ENCODE results near the gene C2orf81.
"Not testable (repeated sequence)": the region's sequence is repeated elsewhere in the genome, so short reads cannot be mapped to it uniquely, and the experiment has no call there.

Gene C2orf81

GRCh38 chr2:74425523-74425922, 4.1 kb upstream of the C2orf81 start:
- H3K9me3 ChIP-seq = no peaks in the 10 kb centered on the region
- DNase-seq = no peak
- H3K27ac ChIP-seq = no peak overlapping the region
- TF ChIP-seq CTCF (IDR thresholded peaks at IDR 0.05) = no peak
- H3K36me3 ChIP-seq = peaks cover 9 to 56% (median 44%) of the 10 kb centered on the region in 3 donors
- intact Hi-C loops (cut with DNase I; ENCODE audit: low total_unique reads) = no loop called here
- no peak overlapping the region for H3K4me3 ChIP-seq
- H3K4me1 ChIP-seq = peaks cover 0 to 8% (median 4%) of the 10 kb centered on the region in 4 donors
- no peaks in the 10 kb centered on the region for H3K27me3 ChIP-seq

GRCh38 chr2:74424995-74425406, 3.6 kb upstream of the C2orf81 start:
- no peaks in the 10 kb centered on the region for H3K27me3 ChIP-seq
- H3K9me3 ChIP-seq = no peaks in the 10 kb centered on the region
- intact Hi-C loops (cut with DNase I; ENCODE audit: low total_unique reads) = no loop called here
- peaks cover 5 to 50% (median 39%) of the 10 kb centered on the region in 3 donors for H3K36me3 ChIP-seq
- TF ChIP-seq CTCF (IDR thresholded peaks at IDR 0.05) = no peak
- H3K27ac ChIP-seq = no peak overlapping the region
- H3K4me1 ChIP-seq = peaks cover 0 to 8% (median 4%) of the 10 kb centered on the region in 4 donors
- H3K4me3 ChIP-seq = no peak overlapping the region
- no peak for DNase-seq

GRCh38 chr2:74424139-74424992, 2.9 kb upstream of the C2orf81 start:
- no peak overlapping the region for H3K27ac ChIP-seq
- no peaks in the 10 kb centered on the region for H3K9me3 ChIP-seq
- intact Hi-C loops (cut with DNase I; ENCODE audit: low total_unique reads) = no loop called here
- peaks cover 0 to 8% (median 4%) of the 10 kb centered on the region in 4 donors for H3K4me1 ChIP-seq
- DNase-seq = no peak
- TF ChIP-seq CTCF (IDR thresholded peaks at IDR 0.05) = no peak
- no peak overlapping the region for H3K4me3 ChIP-seq
- no peaks in the 10 kb centered on the region for H3K27me3 ChIP-seq
- peaks cover under 1 to 44% (median 33%) of the 10 kb centered on the region in 3 donors for H3K36me3 ChIP-seq

- no peak overlapping the region for H3K27ac ChIP-seq
- DNase-seq = no peak
- no peak overlapping the region for H3K4me3 ChIP-seq
- H3K9me3 ChIP-seq = no peaks in the 10 kb centered on the region
- no peaks in the 10 kb centered on the region for H3K27me3 ChIP-seq
- peaks cover 0 to 17% (median 10%) of the 10 kb centered on the region in 4 donors for H3K4me1 ChIP-seq
- peaks cover 0 to 35% (median 24%) of the 10 kb centered on the region in 3 donors for H3K36me3 ChIP-seq
- intact Hi-C loops (cut with DNase I; ENCODE audit: low total_unique reads) = no loop called here
- TF ChIP-seq CTCF (IDR thresholded peaks at IDR 0.05) = no peak
Measured at GRCh38 chr2:74423231-74424095, 2.0 kb upstream of the C2orf81 start.

- intact Hi-C loops (cut with DNase I; ENCODE audit: low total_unique reads); DNase-seq; H3K9me3 ChIP-seq; H3K36me3 ChIP-seq; H3K27me3 ChIP-seq: not testable (repeated sequence)
- Histone ChIP-seq H3K27ac (peak overlapping the region in 1 of 2 donors; percentile 66), H3K4me1 (peaks cover 0 to 26% (median 14%) of the 10 kb centered on the region in 4 donors), H3K4me3 (peak overlapping the region; percentile 57 to 78)
Measured at GRCh38 chr2:74420443-74421103, 846 bp downstream of the C2orf81 start.

Data from tibial artery (tissue), 4 donors.